GM21723 (cell line): Measurements from ENCODE around the gene CACNB1.
"Not testable (repeated sequence)": the region's sequence is repeated elsewhere in the genome, so short reads cannot be mapped to it uniquely, and the experiment has no call there.

Experiments used
- ATAC-seq: cut with Tn5 transposase; IDR thresholded peaks from one replicate; pipeline ENCODE4 v1.9.1; 2021; ENCODE audit warnings: mild to moderate bottlenecking, moderate library complexity; ENCODE audit not compliant: unreplicated experiment

Gene CACNB1

GRCh38 chr17:39177256-39177655 lies 20.2 kb downstream of the CACNB1 start:
- ATAC-seq: no peak

- no peak for ATAC-seq
Measured at GRCh38 chr17:39175695-39176093, 21.8 kb downstream of the CACNB1 start.

GRCh38 chr17:39174920-39175694 lies 22.4 kb downstream of the CACNB1 start:
- ATAC-seq: no peak

DNA sequence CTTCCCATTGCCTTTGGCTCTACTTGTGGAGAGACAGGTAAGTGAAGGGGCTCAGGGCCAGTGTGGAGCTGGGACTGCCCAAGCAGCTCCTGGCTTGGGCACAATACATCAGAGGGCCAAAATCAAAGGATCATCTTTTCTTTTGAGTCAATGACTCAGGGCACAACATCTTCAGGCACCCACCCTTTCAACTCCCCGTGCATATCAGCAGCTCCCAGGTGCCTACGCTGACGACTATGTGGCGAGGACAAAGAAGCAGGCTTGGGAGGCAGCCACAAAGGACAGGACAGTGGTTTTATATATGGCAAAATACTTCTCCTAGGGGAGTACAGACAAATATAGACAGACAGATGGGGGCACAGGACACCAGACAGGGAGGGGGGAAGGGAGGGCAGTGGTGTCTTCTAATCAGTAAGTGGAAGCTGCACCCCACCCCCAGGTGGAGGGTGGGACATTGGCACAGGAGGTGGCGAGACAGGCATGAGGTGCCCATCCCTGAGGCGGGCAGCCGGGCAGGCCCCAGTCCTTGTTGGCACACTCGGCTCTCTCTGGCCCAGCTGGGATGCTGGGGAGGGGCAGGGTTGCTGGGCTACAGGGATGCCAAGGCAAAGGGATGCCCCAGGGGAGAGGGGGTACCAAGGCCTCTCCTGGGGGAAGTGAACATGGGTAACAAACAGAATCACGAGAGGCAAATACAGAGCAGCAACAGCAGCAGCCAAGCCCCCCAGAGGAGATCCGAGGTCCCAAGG lies 23.8 kb downstream of the CACNB1 start:
- no peak for ATAC-seq

- ATAC-seq: no peak
Measured at GRCh38 chr17:39173080-39173479, 24.4 kb downstream of the CACNB1 start.

- no peak for ATAC-seq
Measured at GRCh38 chr17:39171933-39172332, 25.5 kb downstream of the CACNB1 start.

DNA sequence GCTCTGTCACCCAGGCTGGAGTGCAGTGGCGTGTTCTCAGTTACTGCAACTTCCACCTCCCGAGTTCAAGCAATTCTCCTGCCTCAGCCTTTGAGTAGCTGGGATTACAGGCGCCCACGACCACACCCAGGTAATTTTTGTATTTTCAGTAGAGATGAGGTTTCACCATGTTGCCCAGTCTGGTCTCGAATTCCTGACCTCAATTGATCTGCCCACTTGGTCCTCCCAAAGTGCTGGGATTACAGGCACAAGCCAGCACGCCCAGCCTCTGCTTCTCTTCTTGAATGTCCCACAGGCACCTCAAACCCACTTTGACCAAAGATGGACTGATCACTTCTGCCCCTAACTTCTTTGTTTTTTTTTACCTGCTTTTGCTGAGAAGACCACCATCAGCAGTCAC lies 26.9 kb downstream of the CACNB1 start:
- no peak for ATAC-seq

GRCh38 chr17:39170109-39170508 lies 27.4 kb downstream of the CACNB1 start:
- ATAC-seq: no peak

- no peak for ATAC-seq
Measured at GRCh38 chr17:39169518-39169917, 28.0 kb downstream of the CACNB1 start.

GRCh38 chr17:39169101-39169500 lies 28.4 kb downstream of the CACNB1 start:
- no peak for ATAC-seq

- ATAC-seq: not testable (repeated sequence)
Measured at GRCh38 chr17:39168503-39168902, 29.0 kb downstream of the CACNB1 start.

DNA sequence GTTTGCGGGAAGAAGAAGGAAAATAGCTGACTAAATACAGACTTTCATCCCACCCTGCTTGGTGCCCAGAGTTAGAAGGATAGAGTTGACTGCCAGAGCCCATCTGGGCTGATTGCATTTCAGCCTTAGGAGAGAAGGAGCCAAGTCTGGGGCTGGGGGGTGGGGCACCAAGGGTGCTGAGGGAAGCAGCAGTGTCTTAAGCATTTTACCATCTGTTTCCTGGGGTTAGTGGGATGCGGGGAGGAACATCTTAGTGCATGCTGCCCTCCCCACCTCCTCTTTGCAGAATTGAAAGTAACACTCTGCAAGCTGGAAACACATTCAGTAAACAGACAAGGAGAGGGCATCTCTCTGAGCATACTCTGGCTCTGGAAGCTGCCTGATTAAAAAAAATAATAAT lies 30.0 kb downstream of the CACNB1 start:
- ATAC-seq: no peak

- ATAC-seq: no peak
Measured at GRCh38 chr17:39166437-39167335, 30.8 kb downstream of the CACNB1 start.

DNA sequence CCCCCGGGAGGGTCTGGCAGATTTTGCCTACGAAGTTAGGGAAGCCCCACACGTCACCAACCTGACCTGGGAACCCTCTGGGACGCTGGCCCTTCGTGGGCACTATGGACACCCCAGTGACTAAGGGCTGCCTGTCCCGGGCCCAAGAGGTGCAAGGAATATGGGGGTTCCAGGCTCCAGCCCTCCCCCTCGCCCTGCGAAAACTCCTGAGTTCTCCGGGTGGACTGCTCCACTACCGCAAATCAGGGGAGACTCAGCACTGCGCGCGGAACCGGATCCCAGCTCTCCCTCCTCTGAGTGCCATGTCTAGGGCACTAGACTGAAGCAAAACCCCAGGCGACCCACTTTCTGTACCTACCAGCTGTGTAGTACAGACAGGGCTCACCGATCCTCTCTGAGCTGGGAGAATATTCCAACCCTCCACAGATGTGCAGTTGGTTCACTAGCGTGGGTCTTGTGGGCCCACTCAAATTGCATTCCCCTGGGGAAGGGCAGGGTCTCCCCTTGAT lies 31.6 kb downstream of the CACNB1 start, which contains the start of gene ARL5C:
ARL5C (minus strand) TSS at position 321 of the 509 bp plus-strand sequence. CDS start 401 bp downstream, outside the sequence.
- no peak for ATAC-seq

DNA sequence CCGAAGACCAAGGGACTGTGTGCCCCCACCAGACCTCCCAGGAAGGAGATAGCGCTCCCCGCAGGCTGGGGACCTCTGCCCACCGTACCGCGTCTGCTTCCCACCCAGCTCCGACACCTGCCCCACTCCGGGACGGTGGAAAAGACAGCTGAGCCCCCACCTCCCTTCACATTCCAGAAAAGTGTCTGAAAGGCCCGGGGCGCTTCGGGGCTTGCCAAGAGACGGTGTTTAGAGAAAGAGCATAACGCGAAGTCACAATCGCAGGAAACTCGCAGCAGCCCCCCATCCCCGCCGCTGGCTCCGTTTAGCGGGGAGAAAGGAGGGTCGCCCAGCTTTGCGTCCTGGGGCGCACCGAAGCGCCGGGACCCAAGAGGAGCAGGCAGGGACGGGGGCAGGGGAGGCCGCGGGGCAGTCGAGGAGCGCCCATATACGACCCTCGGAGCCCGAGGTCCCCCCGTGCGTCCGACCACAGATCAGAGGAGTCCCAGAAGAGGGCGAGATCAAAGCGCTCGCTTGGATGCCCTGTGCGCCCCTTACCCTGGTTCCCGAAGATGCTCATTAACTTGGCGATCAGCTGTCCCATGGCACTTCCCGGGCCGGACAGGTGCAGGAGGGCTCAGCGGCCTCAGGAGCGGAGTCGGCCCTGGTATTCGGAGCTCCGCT lies 32.2 kb downstream of the CACNB1 start:
- ATAC-seq: peak; percentile 13

GRCh38 chr17:39164675-39165143 lies 32.8 kb downstream of the CACNB1 start:
- peak; percentile 83 for ATAC-seq

DNA sequence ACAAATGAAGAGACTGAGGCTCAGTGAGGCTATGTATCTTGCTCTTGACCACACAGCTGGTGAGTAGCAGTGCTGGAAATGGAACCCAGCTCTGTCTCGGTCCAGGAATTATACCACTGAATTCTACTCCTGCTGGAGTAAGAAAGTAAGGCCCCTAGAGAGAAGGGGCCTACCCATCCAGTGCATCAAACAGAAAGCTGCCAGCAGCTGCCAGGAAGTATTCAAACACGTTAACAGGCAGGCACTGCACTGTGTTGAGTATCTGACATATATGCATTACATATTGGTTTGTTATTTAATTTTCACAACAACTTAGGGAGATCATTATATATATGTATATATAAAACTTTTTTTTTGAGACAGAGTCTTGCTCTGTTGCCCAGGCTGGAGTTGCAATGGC lies 35.5 kb downstream of the CACNB1 start:
- ATAC-seq: no peak

- ATAC-seq: no peak
Measured at GRCh38 chr17:39158623-39159022, 38.8 kb downstream of the CACNB1 start.

GRCh38 chr17:39156491-39156890 lies 41.0 kb downstream of the CACNB1 start:
- ATAC-seq: no peak

- no peak for ATAC-seq
Measured at GRCh38 chr17:39155654-39156053, 41.8 kb downstream of the CACNB1 start.
